Glomerular endothelial cell (primary cell): Measurements from ENCODE around the gene NBEAL2. TPM values are rescaled to one million over a fixed set of nuclear protein-coding genes. Genes with fewer than 3 reads are reported as not detected.
"Not testable (repeated sequence)": the region's sequence is repeated elsewhere in the genome, so short reads cannot be mapped to it uniquely, and the experiment has no call there.

Source experiments
- DNase-seq: peaks from one replicate; pipeline ENCODE4 v3.0.0-alpha.2; 2011; ENCODE audit warnings: low read depth, low spot score; ENCODE audit errors: extremely low read depth
- total RNA-seq: library from RNA; depleted of rRNA; stranded (reverse); fragments of >200 nt; gene quantifications from 2 replicates; pipeline ENCODE4 v1.2.3, GENCODE V29; 2015

The NBEAL2 gene
- total RNA-seq, 1 donor from 2014 or later, result 98.0 TPM

DNA sequence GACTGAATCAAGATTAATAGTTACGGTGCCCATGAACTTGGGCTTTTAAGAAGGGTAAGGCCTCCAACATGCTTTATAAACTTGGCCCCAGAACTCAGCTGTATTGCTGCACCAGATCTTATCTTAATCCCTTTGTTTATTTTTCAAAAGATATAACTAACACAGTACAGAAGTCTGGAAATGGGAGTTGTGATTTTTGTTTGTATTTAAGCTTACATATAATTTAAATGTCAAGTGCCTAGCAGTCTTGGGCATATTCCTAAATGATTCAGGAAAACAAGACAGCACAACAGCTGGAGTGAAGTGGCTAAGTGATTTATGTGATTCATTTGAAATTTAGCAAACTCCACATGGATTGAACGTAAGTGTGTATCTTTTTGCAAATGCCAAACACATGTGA, 56.2 kb downstream of the NBEAL2 start:
- DNase-seq, result no peak

DNA sequence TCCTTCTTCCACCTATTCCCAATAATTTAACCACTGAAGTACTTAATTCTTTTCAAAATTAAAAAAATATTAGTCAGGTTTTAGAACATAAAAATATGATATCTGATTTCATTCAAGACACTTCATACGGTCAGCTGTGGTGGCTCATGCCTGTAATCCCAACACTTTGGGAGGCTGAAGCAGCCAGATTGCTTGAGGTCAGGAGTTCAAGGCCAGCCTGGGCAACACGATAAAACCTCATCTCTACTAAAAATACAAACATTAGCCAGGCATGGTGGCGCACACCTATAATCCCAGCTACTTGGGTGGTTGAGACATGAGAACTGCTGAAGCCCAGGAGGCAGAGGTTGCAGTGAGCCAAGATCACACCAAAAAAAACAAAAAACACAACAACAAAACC, 56.7 kb downstream of the NBEAL2 start:
- no peak for DNase-seq

DNA sequence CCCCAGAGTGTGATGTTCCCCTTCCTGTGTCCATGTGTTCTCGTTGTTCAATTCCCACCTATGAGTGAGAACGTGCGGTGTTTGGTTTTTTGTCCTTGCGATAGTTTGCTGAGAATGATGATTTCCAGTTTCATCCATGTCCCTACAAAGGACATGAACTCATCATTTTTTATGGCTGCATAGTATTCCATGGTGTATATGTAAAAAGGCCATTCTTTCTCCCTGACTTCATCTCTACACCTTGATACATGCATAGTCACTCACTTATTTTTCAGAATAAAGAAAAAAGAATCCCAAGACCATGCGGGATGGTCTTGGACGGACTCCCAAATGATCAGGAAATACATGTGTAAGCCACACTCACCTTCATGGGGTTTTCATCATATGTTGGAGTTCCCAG, 57.8 kb downstream of the NBEAL2 start:
- DNase-seq, result not testable (repeated sequence)

DNA sequence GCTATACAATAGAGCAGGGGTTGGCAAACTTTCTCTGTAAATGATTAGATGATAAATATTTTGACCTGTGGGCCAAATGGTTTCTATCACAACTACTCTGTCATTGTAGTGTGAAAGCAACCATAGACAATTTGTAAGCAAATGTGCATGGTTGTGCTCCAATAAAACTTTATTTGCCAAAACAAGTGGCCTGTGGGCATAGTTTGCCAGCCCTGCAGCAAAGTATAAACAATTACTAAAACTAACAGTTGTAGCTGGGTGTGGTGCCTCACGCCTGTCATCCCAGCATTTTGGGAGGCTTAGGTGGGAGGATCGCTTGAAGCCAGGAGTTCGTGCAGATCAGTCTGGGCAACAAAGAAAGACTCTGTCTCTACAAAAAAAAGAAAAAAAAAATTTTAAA, 61.6 kb downstream of the NBEAL2 start:
- no peak for DNase-seq

DNA sequence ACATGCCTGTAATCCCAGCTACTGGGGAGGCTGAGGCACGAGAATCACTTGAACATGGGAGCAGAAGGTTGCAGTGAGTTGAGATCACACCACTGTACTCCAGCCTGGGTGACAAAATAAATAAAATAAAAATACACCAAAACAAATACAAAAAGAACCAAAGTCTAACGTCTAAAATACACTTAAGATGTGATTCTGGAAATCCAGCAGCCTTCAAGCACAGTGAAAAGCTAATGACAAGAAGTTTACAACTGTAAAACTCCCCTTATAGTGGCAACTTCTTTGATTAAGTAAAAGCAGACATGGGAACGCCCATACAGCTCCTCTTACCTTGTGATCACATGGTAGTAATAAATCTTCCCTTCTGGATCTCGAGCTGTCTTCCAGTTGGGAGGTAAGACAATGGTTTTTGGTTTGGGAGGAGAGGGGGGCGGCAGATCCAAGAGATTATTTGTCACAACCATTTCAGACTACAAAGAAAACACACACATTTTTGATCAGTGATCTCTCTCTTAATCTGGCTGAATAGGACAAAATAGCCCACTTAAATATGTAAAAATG, 62.8 kb downstream of the NBEAL2 start:
- no peak for DNase-seq

DNA sequence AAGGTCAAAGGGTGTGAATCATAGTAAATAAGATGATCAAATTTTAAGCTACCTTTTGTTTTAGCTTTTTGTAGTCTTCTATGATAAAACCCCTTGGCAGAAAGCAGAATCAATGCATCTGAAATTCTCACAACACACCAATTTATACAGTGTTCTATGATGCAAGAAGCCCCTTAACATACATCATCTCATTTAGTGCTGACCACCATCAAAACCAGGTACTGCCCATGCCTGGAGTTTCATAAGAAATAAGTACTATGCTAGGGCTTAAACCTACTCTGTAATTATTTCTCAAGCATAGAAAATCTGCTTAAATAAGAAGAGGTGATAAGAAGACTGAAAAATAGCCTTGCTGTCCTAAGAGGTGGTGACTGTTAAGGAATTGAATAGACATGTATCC, 67.6 kb downstream of the NBEAL2 start:
- DNase-seq, result no peak

DNA sequence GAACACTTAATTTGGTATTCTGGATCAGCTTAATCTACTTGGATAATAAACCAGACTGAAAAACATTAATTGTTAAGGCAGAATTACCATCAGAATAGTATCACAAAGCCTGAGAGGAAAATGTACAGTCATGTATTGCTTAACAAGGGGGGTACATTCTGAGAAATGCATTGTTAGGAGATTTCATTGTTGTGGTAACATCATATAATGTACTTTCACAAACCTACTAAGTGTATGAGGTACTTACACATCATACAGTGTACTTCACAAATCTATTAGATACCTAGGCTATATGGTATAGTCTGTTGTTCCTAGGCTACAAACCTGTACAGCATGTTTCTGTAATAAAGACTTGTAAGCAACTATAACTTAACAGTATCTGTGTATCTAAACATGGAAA, 68.2 kb downstream of the NBEAL2 start:
- no peak for DNase-seq

DNA sequence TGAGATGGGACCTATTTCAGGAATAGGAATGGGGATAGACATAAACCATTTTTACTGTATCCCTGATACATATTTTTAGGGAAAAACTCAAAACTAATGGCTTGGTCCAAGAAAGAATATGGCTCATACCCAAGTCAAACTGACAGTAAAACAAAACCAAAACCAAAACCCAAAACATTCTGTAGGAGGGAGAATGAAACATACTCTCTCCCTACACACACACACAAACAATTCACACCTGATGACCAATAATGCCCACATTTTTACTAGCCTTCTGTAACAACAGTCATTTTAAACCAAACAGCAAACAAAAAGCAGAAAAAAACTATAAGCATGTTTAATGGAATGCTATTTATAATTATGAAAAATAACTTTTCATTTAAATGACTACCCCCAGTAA, 74.9 kb downstream of the NBEAL2 start:
- DNase-seq, result no peak

DNA sequence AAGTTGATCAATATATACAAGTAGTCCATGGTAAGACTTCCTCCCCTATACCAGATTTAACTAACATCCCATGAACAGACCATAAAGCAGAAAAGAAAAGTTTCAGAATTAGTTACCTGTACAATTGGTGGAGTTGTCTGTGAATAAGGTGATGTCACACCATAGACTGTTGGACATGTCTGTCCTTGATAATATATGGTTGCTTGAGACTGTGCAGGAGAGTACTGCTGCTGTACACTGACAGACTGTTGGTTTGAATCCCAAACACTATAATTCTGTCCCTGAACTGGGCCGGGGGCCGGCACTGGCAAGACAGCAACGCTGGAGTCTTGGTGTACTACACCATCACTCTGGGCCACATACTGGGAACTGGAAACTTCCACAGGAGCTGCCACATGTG, 77.2 kb downstream of the NBEAL2 start:
- no peak for DNase-seq

DNA sequence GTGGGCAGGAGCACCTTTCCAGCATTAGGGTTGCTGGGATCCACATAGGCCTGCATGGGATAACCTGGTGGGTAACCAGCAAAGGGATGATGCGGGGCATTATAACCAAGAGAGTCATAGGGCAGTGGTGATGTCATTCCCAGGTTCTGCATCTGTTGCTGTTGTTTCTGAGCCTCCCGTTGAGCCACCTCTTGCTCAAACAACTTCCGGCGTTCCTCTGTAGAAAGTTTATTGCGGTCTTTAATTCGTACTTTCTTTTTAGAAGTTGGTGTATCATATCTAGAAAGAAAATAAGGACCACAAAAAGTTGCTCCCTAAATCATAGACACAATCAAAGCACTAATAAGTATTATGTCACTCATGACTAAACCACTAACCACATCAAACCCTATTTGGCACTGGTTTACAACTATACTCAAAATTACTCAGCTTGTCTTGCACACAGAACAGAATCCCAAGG, 77.8 kb downstream of the NBEAL2 start:
- DNase-seq, result no peak

Other genes starting within 250 kb of the NBEAL2 start
- not detected in 2 replicates for gene MYL3, start 116.2 kb upstream of the NBEAL2 start, total RNA-seq
- gene PTH1R, start 101.9 kb upstream of the NBEAL2 start, total RNA-seq, result not detected in 2 replicates
- 38.4 and 39.6 TPM in 2 replicates for gene CCDC12, start 2.9 kb upstream of the NBEAL2 start, total RNA-seq
- 30.0 and 43.2 TPM in 2 replicates for gene SETD2, start 184.4 kb downstream of the NBEAL2 start, total RNA-seq